Skeletal muscle cell (primary cell): ENCODE measurements around the gene ID4.
A peak's percentile ranks its signal among the peaks of the same experiment; 100 is the strongest.

Experiments used
- DNase-seq: peaks from one replicate; pipeline ENCODE4 v3.0.0-alpha.2; 2010; ENCODE audit warnings: low read depth
- H3K4me3 ChIP-seq: 2 replicates; pipeline ENCODE4 v1.5.1; 2011; ENCODE audit warnings: low read depth, mild to moderate bottlenecking, control low read depth, low read length, moderate library complexity

Gene ID4

DNA sequence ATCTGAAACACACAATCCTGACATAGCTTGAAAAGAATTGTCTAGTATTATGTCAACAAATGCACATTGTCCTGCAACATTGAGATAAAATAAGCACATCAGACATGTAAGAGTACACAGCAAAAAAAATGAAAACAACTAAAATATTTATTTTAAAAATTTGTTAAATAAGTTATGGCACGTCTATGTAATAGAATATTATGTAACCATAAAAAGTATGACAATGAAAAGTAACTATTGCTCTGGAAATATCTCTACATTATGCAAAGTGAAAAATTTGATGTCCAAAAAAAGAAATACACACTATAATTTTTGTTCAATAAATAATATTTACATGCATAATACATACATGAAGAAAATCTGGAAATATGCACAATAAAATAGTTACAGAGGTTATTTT lies 9.3 kb upstream of the ID4 start:
- H3K4me3 ChIP-seq: no peak overlapping the region
- DNase-seq: no peak

DNA sequence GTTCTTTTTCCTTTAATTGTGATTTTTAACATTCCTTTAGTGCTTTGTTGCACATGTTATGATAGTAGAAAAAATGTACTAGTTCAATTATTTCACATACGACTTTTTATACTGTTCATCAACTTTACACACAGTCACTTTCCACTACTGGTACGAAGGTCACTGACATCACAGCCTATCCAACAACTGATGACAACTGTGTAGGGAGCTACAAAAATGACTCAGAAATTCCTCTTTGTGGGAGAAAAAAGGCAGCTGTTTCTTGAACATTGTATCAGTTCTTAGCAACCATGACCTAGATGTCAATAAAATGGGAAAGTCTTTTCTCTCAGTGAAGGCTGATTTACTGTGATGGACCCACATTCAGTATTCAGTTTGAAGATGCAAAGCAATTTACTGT lies 7.0 kb upstream of the ID4 start:
- no peak overlapping the region for H3K4me3 ChIP-seq
- DNase-seq: no peak

DNA sequence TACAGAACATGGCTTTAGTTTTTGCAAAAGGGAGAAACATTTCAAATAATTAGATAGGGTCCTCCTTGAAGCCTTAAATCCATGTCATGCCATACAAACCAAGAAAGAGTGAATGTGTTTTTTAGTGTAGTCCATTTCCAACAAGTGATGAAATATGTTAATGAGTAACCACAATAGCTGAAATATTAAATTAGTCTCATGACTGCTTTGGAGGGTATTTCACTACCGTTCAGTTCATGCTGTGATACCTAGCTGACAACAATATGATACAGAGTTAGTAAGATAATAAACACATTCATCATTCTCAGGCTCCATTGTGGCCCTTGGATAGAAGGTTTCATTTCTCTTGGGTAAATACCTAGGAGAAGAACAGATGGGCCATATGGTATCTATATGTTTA lies 5.8 kb upstream of the ID4 start:
- H3K4me3 ChIP-seq: no peak overlapping the region
- no peak for DNase-seq

DNA sequence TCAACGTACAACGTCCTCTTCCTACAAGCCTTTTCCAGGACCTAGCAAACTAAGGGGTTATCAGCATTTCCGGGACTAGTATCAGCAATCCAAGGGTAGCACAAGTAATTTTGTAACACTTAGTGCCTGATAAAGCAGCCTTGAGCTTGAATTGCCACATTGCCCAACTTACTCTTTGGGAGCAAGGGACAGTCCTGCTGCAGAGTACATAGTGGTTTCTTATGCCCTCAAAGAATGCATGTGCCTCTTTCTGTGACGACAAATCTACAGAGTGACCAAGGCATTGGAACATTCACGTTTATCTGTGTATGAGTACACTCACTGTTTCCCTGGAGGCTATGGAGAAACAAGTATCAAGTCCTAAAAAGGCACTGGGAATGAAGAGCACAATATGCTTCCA lies 3.2 kb upstream of the ID4 start:
- no peak for DNase-seq
- H3K4me3 ChIP-seq: no peak overlapping the region

DNA sequence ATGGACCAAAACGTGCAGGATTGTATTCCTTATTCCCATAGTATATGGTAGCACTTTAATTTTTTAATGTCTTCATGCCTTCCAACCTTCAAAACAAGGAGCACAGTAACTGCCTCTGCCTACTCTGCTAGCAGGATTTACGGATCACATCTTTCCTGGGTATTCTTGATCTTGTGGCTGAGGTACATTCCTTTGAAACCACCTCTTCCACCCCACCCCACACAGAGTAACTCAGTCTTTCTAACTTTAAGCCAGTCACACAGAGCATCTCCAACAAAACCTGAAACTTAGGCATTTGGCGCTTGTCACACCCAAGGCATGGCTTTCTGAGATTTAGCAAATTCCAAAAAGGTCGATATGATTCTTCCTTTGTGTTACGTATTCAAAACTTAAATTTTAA lies 2.3 kb upstream of the ID4 start:
- H3K4me3 ChIP-seq: no peak overlapping the region
- no peak for DNase-seq

DNA sequence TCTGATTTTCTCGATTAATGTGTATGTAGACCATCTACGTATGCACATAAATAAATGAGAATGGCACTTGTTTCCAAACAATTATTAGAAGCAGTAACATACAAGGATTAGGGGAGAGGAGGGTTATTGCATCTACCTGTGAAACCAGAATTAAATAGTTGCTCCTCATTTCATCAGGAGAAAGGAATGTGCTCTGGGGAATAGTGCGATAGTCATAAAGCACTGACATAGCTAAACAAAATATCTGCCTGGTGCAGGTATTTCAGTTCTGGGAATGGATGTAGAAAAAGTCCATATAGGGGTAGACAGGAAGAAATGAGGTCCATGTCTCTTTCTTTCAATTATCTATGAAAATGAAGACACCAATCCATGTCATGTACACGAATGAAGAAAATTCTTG lies 1.6 kb upstream of the ID4 start:
- DNase-seq: no peak
- H3K4me3 ChIP-seq: no peak overlapping the region

DNA sequence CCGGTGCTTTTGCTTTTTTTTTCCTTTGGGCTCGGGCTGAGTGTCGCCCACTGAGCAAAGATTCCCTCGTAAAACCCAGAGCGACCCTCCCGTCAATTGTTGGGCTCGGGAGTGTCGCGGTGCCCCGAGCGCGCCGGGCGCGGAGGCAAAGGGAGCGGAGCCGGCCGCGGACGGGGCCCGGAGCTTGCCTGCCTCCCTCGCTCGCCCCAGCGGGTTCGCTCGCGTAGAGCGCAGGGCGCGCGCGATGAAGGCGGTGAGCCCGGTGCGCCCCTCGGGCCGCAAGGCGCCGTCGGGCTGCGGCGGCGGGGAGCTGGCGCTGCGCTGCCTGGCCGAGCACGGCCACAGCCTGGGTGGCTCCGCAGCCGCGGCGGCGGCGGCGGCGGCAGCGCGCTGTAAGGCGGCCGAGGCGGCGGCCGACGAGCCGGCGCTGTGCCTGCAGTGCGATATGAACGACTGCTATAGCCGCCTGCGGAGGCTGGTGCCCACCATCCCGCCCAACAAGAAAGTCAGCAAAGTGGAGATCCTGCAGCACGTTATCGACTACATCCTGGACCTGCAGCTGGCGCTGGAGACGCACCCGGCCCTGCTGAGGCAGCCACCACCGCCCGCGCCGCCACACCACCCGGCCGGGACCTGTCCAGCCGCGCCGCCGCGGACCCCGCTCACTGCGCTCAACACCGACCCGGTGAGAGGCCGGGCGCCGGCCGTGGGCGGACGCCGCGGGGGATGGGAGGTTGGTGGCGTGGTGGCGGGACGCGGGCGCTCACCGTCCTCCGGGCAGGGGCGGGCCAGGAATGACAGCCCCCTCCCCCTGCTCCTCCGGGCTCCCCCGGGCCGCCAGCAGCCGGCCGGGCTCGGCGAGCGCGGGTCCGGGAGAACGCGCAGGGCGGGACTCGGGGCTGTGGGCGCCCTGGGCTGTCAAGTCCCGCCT lies 606 bp downstream of the ID4 start:
- peak overlapping the region; percentile 75 for H3K4me3 ChIP-seq
- no peak for DNase-seq

DNA sequence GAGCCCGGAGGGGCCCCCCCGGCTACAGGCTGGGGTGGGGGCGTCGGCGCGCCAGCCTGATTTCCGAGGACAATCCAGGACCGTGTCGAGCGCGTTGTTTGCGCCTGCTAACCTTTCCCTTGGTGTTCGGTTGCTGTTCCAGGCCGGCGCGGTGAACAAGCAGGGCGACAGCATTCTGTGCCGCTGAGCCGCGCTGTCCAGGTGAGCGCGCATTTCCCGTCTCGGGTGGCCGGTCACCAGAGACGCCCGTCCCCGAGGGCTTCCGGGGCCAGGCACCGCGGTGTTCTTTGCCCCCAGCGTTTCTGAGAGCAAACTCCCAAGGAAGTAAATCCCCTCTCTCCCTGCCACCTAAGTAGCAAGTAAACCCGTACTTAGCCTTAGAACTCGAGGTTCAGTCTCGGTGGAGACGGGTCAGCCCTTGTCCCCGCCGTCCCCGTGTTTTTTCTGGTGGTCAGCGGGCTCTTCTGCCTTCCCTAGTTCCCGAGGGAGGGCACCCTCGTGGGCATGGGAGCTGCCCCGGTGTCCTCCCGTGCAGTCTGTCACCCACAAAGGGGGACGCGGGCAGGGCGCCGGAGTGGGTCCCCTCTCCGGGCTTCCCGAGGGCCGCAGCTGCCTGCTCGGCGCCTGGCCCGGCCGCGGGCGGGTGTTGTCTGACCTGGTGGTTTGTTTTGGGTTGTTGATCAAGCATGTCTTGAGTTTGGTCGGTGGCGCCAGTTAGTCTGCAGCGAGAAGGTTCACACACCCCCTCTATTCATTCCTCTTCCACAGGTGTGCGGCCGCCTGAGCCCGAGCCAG lies 1.5 kb downstream of the ID4 start:
- H3K4me3 ChIP-seq: peak overlapping the region; percentile 75
- no peak for DNase-seq

DNA sequence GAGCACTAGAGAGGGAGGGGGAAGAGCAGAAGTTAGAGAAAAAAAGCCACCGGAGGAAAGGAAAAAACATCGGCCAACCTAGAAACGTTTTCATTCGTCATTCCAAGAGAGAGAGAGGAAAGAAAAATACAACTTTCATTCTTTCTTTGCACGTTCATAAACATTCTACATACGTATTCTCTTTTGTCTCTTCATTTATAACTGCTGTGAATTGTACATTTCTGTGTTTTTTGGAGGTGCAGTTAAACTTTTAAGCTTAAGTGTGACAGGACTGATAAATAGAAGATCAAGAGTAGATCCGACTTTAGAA lies 2.0 kb downstream of the ID4 start:
- no peak for DNase-seq
- peak overlapping the region; percentile 75 for H3K4me3 ChIP-seq

DNA sequence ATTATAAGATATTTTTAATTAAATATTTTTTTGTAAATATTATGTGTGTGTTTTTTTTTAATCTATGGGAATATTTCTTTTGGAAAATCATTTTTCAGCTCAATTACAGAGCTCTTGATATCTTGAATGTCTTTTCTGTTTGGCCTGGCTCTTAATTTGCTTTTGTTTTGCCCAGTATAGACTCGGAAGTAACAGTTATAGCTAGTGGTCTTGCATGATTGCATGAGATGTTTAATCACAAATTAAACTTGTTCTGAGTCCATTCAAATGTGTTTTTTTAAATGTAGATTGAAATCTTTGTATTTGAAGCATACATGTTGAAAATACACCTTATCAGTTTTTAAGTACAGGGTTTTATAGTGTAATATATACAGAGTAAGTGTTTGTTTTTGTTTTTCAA lies 2.6 kb downstream of the ID4 start:
- no peak for DNase-seq
- no peak overlapping the region for H3K4me3 ChIP-seq

DNA sequence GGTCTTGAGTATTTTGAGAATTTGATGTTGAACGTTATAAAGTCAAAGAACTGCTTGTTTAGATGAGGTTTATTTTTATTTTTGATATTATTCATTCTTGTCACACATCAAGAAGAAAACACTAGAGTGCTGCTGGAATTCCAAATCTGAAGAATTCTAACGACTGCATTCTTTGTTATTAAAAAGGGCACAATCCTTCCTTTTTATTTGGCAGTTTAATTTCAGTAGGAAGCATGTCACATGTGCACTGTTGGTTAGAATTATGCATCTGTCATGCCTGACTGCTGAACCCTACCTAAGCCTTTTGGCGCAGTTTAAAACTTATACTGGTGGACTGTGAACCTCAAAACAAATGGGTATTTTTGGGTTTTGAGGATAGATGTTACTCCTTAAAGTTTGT lies 4.0 kb downstream of the ID4 start:
- no peak overlapping the region for H3K4me3 ChIP-seq

DNA sequence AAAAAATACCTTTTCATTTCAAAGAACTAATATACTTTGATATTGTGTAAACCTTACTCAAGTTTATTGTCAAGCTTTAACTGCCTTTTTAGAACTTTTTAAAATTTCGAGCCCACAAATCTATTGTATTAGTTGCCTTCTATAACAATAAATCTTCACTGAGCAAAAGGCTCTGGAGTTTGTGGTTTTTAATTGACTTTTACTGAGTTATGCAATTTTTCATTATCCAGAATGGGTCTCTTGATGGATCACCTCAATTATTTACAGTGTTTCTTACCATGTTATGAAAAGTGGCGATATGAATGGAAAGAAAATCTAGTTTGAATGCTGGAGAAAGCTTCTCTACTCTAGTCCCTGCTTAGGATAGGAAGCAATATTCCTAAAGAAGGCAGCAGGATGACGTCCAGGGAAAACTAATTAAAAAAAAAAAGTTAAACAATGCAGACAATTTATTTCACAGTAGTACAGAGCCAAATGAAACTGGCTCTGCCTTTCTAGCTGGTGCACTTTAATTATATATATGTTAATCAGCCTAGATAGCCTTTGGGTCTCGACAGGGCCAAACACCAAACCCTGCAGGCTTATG lies 5.0 kb downstream of the ID4 start:
- DNase-seq: no peak
- no peak overlapping the region for H3K4me3 ChIP-seq

More for the DNA sequence above, 4.0 kb downstream of the ID4 start:
- DNase-seq: no peak

DNA sequence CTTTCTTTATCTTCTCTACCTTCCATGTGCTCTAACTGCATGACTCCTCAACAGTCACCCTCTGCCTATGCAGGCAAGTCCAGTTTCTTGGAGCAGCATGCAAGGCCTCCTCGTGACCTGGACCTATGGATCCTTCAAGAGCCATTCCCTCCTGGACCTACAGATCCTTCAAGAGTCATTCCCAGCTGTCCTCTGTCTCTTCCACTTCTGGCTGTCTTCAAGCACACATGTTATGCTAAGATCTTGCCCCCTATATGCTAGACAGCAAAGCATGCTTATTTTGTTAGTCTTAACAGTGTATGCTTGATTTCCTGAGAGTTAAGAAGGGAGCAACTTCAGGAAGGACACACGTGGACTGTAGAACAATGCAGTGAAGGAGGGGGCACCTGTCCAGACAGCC lies 7.5 kb downstream of the ID4 start:
- H3K4me3 ChIP-seq: no peak overlapping the region
- no peak for DNase-seq

DNA sequence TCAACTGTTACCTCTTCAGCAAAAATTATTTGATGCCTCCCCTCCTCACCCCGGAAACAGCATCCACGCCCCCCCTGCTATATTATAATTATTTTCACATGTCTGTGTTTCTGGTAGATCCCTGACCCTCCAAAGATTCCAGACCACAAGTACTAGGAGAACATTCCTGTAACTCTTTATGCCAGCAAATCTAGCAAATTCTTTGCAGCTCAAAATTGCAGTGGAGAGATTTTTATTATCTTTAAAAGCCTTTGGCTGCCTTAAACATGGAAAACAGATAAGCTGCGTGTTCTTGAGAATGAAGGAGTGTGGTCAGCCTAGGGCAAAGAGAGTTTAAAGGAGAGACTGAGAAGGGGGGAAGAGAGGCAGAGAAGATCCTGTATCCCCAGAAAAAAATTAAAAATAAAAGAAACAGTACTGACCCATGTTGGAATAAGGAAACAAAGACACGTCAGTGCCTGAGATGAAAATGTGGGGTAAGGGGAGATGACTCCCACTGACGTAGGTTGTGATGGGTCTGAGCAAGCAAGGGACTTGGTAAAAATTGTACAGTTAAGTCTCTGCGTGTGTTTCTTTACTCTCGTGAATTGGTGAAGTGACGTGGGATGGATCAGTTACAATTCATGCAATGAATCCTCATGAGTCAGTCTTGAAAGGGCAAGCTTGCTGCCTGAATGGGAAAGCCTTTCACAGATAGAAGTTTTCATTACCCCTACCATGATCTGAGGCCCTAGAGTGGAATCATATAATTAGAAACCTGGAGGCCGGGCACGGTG lies 8.3 kb downstream of the ID4 start:
- no peak for DNase-seq
- no peak overlapping the region for H3K4me3 ChIP-seq

DNA sequence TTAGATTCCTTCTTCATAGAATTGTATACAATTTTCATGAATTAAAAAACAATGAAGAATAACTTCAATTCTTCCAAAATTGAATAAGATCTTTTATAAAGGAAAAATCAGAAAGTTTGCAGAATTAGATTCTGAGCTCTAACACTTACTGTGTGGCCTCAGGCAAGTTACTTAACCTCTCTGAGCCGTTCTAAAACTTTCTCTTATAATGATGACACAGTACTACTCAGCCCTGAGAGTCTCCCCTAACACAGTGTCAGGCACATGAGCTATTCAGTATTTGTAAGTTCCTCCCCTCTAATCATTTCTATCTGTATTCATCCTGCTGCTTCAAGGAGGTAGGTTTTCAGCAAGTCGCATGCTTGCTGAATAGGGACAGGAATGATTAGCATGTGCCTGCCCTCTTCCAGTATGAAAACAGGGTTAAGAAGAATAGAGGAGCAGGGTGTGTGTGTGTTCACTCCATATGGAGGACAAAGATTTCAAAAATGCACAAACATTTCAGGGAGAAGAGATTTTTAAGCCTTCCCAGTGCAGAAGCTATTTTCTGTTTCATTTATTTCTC lies 11.4 kb downstream of the ID4 start:
- no peak overlapping the region for H3K4me3 ChIP-seq
- no peak for DNase-seq

DNA sequence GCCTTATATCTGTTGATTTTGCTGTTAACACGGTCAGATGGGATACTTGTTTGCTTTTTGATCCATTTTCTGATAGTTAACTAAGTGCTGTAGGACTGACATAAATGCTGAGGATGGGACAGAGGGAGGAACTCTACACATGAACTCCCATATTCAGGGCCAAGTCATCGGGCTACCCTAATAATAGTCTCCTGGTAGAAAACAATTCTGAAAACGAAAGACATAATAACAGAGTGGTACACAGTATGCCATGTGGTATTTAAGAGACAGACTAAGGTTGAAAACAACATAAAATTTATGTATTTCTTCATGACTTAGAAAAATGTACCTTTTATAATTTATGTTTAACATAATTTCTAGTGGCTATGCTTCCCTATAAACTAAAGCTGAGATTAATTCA lies 12.0 kb downstream of the ID4 start:
- no peak for DNase-seq
- no peak overlapping the region for H3K4me3 ChIP-seq

DNA sequence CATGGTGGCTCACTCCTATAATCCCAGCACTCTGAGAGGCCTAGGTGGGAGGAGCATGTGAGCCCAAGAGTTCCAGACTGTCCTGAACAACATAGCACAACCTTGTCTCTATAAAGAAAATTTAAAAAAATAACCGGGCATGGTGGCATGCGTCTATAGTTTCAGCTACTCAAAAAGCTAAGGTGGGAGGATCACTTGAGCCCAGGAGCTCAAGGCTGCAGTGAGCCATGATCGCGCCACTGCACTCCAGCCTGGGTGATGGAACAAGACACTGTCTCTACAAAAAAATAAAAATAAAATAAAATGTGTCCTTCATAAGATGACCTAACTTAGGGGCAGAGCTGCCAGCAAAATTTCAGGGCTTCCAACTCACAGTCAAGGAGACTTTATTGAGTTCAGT lies 12.6 kb downstream of the ID4 start:
- H3K4me3 ChIP-seq: no peak overlapping the region
- DNase-seq: no peak

DNA sequence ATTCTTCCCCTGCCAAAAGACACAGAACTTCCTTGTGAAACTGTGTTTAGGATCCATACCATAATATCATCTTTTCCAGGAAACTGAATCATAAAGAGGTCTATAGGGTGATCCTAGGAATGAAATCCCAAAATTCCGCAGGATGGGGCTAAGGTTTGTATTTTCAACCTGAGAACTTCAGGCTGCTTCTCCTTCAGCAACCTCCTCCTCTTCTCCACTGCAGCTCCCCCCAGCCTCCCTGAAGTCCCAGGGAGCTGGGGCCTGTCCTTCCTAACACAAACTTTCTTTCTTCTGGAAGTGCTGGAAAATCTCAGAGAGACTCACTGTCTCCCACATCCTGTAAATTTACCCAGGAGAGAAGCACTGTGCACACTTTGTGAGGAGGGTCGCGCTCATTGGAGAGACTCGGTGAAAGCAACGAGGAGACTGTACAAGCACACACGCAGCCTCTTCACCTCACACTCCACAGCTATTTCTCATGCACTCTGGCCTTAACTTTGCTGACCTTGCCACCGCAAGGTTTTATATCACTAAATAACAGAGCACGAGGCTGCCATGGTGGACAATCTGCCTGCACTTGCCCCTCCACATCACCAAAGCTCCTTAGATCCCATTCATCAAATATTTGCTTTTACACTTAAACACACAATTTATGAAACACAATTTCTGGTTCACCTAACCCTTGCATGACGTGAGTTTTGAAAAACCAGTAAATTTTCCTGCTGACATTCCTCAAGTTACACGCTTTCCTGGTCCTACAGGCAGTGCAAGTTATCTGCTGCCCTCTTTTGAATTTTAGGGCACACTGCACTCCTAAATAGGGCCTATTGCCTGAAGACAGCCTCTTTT lies 14.3 kb downstream of the ID4 start:
- H3K4me3 ChIP-seq: no peak overlapping the region
- peak; percentile 45 for DNase-seq

DNA sequence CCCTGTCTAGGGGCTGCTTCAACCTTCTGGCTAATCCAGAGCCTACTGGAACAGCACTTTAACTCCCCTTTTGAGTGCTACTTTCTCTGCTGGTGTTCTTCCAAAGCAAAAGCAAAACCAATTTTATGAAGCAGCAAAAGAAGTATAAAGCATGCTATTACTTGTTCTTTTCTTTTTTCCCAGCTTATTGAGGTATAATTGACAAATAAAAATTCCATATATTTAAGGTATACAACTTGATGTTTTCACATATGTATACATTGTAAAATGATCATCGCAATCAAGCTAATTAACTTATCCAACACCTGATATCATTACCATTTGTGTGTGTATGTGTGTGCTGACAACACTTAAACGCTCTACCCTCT lies 14.9 kb downstream of the ID4 start:
- H3K4me3 ChIP-seq: no peak overlapping the region
- no peak for DNase-seq
